ENCODE data around the gene P2RX6.
"Not testable (repeated sequence)": the region's sequence is repeated elsewhere in the genome, so short reads cannot be mapped to it uniquely, and the experiment has no call there.

P2RX6 gene

DNA sequence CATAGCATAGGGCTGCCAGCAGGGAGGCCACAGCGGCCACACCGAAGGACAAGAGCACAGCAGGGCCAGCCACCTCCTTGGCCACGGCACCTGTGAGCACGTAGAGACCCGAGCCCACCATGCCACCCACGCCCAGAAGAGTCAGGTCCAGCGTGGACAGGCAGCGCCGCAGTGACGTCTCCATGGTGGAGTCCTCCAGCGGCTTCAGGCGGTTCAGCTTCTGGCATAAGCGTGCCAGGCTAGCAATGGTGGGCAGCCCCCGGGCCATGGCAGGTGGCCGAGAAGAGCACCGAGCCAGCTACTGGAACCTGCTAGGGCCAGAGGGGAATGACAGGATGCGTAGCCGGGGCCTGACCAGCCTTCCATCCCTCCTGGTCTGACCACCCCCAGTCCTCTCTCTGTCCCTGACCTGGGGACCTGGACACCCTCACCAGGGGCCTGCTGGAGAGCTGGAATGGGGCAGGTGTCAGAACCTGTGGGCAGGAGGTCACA lies 16.6 kb downstream of the P2RX6 start:
- DNase-seq (ENCODE audit: low spot score): no peak

DNA sequence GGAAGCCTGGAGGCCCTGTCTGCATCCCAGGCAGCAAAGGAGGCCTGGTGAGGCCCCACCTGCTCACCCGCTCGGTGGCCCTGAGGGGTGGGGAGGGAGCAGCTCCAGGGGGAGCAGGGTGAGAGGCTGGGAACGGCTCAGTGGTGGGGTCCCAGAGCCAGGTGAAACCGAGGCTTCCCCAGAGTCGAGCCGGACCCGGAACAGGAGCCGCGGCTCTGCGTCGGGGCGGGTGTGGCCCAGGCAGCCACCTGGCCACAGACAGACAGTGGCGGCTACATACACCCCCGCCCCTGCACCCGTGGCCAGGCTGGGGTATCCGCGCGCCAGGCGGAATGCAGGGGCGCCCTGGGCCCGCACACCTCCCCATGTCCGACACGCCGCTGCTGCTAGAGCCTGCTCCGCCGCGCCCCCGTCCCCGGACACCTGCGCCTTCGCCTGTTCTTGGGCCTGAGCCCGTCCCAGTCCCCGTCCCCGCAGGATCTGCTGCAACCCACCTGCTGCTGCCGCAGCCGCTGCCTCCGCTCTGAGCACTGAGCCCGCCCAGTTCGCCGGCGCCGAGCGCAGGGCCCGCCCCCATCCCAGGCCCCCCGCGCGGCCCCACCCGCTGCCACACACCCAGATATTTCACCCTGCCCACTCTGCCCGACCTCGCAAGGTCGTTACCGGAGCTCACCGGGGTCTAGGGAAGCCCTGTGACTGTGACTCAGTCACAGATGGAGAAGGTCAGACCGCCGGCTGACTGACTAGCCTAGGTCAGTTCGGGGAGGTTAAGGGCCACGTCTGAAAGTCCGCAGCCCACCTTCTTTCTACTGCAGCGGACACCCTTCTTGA lies 17.3 kb downstream of the P2RX6 start, which contains the start of gene SLC7A4:
SLC7A4 (minus strand) TSS at position 525 of the 831 bp plus-strand sequence. CDS start 749 bp downstream, outside the sequence.
- DNase-seq (ENCODE audit: low spot score): no peak

DNA sequence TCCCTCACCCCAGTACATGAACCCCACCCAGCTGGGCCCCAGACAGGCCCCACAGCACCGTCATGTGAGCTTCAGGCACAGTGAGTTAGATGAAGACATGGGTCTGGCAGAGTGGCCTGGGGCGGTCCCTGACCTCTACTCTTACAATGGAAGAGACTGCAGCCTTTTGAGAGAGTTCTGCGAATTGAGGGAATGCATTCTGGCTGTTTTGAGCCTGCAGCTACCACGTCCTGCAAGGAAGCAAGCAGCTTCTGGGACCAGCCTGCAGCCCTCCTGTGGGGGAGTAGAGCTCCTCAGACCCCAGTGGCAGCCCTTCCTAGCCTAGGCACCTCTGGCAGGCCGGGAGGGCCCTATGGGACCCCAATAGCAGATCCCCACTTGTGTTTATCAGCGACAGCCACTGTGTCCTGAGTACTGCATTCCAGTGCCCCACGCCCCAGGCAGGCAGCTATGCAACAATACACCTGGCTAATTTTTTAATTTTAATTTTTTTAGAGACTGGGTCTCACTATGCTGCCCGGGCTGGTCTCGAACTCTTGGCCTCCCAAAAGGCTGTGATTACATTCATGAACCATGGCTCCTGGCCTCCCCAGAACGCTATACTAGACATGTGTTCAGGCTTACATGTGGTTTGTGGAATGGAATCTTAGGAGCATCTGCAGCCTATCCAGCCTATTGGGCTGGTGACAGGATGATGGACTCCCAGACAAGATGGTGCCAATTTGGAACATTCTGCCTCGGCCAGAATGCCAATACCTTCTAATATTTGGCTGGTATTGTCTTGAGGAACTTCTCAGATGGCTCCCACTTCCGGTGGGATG lies 18.1 kb downstream of the P2RX6 start:
- DNase-seq (ENCODE audit: low spot score): no peak

DNA sequence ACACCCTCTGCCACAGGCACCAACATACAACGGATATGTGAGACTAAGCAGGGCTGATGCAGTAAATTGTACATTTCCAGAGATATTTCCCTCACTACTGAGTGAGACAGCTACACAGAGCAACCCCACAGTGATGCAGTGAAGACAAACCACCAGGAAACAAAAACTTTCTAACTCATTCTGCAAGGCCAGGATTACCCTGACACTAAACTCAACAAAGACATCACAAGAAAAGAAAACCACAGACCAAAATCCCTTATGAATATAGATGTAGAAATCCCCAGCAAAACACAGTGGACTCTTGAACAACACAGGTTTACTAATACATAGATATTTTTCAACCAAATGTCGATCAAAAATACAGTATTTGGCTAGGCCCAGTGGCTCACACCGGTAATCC lies 18.9 kb downstream of the P2RX6 start:
- DNase-seq (ENCODE audit: low spot score): no peak

DNA sequence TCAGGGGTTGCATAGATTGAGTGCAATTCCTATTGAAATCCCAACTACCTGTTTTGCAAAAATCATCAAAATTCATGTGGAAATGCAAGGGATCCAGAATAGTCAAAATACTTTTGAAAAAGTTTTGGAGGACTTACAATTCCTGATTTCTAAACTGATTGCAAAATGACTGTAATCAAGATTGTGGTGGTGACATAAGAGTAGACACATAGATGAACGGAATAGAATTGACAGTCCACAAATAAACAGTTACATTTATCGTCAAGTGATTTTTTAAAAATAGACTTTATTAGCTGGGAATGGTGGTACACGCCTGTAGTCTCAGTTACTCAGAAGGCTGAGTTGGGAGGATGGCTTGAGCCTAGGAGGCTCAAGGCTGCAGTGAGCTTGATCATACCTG lies 20.0 kb downstream of the P2RX6 start:
- DNase-seq (ENCODE audit: low spot score): no peak

DNA sequence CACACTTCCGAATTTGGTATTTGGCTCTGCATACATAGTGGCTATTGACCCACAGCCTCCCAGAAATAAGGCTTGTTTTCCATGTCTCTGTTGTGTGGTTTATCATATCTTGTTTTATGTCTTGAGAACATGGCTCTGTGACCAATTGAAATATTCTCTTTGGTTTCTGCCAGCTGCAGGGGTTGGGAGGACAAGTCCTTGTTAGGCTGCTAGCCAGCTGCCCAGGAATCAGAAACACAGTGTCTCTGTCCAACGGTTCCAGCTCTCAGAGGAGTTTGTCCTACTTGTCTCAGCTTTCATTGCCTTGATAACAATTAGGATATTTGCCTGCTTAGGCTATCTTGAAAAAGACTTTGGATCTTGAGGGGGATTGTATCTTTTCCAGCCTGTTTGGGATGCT lies 23.4 kb downstream of the P2RX6 start:
- DNase-seq (ENCODE audit: low spot score): no peak

DNA sequence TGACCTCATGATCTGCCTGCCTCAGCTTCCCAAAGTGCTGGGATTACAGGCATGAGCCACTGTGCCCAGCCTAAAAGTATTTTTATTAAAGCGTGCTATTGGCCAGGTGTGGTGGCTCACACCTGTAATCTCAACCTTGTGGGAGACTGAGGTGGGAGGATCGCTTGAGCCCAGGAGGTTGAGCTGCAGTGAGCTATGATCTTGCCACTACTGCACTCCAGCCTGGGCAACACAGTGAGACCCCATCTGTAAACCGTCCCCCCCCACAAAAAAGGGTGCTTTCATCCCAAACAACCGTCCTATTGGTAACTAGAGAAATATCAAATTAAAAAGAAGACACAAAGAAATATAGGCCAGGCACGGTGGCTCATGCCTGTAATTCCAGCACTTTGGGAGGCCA lies 24.2 kb downstream of the P2RX6 start:
- DNase-seq (ENCODE audit: low spot score): not testable (repeated sequence)

DNA sequence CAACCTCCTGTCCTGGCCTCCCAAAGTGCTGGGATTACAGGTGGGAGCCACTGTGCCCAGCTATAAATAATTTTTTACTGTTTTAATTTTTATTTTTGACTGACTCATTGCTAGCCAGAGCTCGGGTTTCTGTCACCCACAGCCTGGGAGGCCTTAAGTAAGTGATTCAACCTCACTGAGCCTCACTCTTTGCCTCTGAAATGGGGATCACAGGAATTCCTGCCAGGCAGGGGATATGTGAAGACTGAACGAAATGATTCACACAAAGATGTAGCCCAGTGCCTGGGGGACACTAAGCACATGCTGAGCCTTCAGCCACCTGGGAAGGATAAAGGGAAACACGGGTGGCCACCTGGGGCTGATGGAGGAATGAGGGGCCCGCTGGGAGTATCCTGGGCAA lies 27.0 kb downstream of the P2RX6 start:
- DNase-seq (ENCODE audit: low spot score): no peak

DNA sequence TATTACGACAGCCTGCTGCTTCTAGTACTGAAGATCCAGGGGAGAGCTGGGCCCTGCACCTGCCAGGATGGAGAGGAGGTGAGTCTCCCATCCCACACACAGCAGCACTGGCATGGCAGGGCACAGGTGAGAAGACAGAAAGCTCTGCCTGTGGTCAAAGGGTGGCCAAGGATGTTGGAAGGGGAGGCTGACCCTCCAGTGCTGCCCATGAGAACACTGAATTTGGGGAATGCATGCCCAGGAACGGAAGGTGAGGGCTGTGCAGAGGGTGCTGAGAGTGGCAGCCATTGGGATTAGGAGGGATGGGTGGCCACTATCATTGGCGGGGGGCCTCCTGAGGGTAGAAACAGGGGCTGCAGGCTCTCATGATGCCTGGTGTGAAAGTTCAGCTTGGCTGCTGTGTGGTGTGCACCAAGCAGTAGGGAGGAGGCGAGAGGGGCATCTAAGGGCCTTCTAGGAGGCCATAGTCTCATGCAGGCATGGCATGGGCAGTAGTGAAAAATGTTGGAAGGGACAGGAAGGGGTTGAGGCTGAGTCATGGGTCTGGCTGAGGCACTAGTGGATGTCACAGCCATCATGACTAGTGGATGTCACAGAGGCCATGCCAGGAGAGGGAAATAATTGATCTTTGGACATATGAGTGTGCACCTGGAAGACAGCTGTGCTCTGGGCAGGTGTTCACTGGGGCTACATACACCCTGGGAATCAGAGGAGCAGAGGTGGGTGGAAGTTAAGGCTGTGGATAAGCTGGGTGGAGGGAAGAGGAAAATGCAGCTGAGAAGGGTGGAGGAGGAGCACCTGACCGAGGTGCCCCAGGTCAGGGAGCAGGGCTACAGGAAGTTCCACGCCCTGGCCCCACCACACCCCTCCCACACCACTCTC lies 28.3 kb downstream of the P2RX6 start:
- DNase-seq (ENCODE audit: low spot score): no peak

DNA sequence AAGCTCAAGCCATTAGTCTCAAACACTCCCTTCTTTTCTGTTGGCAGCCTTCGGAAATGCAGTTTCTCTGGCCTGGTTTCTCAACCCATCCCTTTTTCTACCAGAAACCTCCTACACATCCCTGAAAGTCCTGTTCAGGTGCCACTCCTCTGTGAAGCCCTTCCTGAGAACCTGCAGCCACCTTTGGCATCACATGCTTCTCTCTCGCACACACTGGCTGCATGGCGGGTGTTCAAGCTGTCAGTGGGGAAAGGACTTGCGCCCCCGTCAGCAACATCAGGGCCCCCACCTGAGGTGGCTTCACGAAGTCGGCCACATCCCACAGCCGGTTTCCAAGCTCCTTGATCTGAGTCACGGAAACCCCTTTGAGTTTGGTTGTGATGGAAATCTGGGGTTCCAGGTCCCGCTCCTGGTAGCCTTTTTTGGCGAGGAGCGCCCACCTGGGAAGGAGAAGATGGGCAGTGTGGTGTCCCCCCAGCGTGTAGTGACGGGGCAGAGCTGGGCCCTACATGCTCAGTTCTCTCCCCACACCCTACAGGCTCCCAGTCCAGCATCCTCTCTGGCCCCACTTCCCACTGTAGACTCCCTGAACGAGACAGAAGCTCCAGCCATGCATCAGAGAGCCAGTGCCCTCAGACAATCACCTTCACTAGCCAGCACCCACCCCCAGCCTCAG lies 29.0 kb downstream of the P2RX6 start:
- no peak for DNase-seq (ENCODE audit: low spot score)

DNA sequence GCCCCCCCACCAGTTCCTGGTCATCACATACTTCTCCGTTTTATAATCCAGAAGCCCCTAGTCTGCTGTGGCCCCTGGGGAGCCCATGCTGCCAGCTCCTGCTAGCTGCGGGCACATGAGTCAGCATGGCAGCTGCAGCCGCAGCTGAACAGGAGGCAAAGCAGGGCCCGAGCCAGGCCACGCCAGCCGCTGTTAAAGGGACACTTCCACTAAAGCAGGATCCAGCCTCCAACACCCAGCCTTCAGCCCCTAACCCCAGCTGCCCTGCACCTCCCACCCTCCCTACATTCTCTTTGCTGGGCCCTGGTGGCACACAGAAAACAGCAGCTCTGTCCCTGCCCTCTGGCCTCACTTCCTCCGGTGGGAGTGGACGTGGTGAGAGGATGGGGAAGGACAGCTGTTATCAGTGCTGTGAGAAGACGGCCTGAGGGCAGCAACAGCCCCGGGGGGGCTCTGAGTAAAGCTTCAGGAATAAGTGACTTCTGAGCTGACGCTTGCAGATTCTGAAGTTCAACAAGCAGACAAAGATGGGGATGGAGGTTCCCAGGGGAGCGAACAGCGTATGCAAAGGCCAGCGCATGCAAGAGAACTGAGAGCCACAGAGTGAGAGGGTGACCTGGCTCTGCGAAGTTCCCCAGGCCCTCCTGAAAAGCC lies 30.1 kb downstream of the P2RX6 start:
- DNase-seq (ENCODE audit: low spot score): no peak

DNA sequence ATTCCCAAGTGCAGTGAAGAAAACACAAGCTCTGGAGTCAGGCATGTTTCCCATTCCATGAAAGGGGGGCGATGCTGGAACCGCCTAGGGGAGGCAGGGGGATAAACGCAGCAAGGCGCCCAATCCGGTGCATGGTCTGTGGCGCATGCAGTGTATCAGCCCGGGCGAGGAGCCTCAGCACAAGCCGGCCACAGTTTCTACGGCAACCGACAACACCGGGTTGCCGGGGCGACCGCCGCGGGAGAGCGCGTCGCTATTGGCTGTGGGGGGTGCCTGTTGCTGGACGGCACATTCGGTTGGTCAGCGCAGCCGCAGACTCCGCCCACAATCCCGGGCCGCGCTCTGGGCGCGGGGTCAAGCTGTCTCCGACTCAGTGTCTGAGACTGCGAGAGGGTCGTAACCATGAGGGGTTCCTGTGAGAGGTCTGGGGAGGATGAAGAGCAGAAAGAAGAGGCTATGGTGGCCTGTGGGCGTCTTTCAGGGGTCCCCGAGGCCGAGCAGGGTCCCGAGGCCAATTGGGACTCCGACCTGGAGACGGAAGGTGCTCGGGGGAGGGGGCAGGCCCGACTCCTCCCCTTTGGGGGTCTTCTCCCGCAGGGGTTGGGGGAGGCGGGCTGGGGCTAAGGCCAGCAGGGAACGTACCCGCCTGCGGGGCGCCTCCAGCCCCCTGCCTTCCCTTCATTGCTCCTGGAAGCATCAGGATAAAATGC lies 30.8 kb downstream of the P2RX6 start, which contains the start of gene LRRC74B:
LRRC74B (plus strand) TSS at position 362 of the 710 bp plus-strand sequence; CDS start at position 403, 41 bp downstream.
- DNase-seq (ENCODE audit: low spot score): peak; percentile 6

DNA sequence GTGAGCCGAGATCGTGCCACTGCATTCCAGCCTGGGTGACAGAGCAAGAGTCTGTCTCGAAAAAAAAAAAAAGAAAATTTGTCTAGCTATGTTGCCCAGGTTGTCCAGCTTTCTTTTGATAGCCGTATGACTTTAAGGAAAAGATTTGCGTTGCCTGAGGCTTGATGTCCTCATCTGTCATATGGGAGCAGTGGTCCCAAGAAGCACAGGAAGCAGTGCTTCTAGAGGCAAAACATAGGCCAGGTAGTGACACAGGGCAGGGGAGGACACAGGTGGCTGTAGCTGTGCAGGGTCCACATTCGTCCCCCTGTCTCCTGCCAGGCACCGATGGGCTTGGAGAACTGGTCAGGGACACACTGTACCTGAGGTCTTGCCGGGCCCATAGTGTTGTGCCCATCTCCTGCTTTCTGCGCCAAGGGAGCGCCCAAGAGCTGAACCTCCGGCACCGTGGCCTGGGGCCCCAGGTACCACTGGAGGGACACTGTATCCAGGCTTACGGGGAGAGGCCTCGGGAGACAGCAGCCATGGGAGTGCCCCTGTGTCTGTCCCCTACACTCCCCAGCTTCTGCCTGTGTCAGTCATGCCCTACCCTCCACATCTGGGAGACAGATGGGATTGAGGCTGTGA lies 32.2 kb downstream of the P2RX6 start:
- no peak for DNase-seq (ENCODE audit: low spot score)

DNA sequence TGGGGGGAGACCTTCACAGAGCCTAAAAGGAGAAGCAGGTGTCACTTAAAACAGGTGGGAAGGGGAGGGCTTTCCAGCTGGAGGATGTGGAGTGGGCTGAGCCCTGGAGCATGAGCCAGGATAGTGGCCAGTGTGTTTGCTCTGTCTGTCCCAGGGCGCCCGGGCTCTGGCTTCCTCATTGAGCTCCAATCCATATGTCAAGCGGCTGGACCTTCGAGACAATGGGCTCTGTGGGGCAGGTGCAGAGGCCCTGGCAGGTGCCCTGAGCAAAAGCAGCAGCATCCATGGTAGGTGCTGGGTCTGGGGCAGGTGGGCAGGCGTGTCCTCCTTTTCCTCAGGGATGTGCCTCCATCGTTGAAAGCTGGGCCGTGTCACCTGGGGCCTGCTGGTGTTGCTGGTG lies 32.8 kb downstream of the P2RX6 start:
- no peak for DNase-seq (ENCODE audit: low spot score)

DNA sequence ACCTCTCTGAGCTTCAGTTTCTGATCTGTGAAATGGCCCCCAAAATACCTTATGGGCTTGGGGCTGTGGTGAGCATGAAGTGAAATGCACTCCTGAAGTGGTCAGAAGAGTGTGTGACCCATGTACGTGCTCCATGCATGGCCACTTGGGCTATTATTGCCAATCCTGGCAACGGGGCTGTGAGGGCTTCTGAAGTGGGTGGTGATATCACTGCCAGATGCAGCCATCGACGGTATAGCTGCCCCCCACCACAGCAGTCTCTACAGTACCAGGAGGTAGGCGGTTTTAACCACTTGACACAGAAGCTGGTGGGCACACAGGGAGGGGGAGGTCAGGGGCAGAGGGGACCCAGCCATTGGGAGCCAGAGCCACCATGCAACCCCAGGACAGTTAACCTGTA lies 33.5 kb downstream of the P2RX6 start:
- DNase-seq (ENCODE audit: low spot score): not testable (repeated sequence)

DNA sequence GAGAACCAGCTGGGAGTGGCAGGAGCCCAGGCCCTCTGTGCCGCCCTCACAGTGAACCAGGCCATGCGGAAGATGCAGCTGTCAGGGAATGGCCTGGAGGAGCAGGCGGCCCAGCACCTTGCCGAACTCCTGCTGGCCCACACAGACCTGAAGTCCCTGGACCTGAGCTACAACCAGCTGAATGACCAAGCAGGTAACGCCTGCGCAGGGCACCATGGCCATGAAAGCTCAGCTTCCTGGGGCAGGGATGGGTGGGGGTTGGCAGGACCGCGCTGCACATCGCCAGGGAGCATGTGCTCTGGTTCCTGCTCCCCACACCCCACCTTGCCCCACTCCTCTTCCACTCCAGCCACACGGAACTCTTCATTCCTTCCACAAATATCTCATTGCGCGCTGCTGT lies 34.0 kb downstream of the P2RX6 start:
- not testable (repeated sequence) for DNase-seq (ENCODE audit: low spot score)

DNA sequence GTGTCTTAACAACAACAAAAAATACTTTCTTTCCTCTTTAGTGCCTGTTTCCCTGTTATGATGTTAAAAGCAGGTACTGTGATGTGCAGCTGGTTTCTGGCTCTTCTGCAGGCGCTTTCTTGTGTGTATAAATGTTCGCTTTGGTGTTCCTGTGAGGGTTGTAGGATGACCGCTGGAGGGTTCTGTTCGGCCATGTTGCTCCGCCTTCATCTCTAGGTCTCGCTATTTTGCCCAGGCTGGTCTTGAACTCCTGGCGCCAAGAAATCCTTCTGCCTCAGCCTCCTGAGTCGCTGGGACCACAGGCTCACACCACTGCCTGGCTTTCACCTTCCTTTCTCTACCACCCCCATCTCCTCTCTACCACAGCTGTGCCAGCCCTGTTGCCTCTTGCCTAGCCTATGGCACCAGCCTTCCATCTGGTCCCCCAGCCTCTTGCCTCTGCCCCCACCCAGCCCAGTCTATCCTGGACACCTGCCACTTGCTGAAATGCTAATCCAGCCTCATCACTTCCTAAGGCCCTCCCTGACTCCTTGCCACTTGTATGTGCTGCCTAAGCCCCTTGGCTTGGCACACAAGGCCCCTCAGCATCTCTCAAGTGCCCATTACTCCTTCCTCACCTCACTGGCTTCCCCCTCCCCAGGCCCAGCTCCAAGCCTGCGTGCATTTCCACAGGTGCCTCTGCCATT lies 36.3 kb downstream of the P2RX6 start:
- no peak for DNase-seq (ENCODE audit: low spot score)

DNA sequence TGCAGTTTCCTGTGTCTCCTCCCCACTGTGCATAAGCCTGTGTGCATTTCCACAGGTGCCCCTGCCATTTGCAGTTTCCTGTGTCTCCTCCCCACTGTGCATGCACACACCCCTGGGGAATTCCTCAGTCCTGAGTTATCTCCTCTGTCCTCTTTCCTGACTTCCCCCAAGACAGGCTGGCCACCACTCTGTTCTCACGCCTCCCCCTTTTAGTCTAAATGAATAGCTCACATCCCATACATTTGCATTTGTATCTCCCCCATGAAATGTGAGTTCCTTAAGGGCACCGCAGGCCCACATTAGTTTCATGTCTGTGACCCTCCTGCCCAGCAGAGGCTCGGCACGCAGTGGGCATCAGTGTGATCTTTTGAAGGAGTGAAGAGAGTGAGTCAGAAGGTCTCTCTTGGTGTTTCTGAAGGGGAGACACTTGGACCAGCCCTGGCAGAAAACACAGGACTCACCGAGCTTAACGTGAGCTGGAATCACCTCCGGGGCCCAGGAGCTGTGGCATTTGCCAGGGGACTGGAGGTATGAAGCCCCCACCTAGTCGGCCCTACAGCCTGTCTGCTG lies 37.0 kb downstream of the P2RX6 start:
- no peak for DNase-seq (ENCODE audit: low spot score)

All from hematopoietic multipotent progenitor cell treated with erythropoietin and hydrocortisone succinate and interleukin-3 and kit ligand, for 15 days (in vitro differentiated cells).